CD1c-positive myeloid dendritic cell (primary cell): ENCODE data around the gene PCDH12.

Source experiments
- DNase-seq: peaks from one replicate; pipeline ENCODE4 v3.0.0-alpha.2; 2016; ENCODE audit errors: extremely low spot score

PCDH12 gene

GRCh38 chr5:141966275-141966962 lies 8.4 kb upstream of the PCDH12 start:
- DNase-seq = no peak

- DNase-seq = no peak
Observed at GRCh38 chr5:141965071-141965470, 7.1 kb upstream of the PCDH12 start.

GRCh38 chr5:141963701-141964100 lies 5.7 kb upstream of the PCDH12 start:
- DNase-seq = peak; percentile 18

GRCh38 chr5:141961466-141961865 lies 3.5 kb upstream of the PCDH12 start:
- no peak for DNase-seq

- peak; percentile 96 for DNase-seq
Observed at GRCh38 chr5:141960449-141961323, 2.7 kb upstream of the PCDH12 start.

GRCh38 chr5:141960018-141960417 lies 2.0 kb upstream of the PCDH12 start:
- DNase-seq = no peak

- peak; percentile 69 for DNase-seq
Observed at GRCh38 chr5:141958546-141959172, 657 bp upstream of the PCDH12 start.

- DNase-seq = no peak
Observed at GRCh38 chr5:141957367-141957996, 520 bp downstream of the PCDH12 start.

- DNase-seq = peak; percentile 57
Observed at GRCh38 chr5:141954194-141954593, 3.8 kb downstream of the PCDH12 start.

- DNase-seq = no peak
Observed at GRCh38 chr5:141952020-141952419, 6.0 kb downstream of the PCDH12 start.

GRCh38 chr5:141951332-141951781 lies 6.6 kb downstream of the PCDH12 start:
- no peak for DNase-seq

- no peak for DNase-seq
Observed at GRCh38 chr5:141950207-141951005, 7.6 kb downstream of the PCDH12 start.

- peak; percentile 25 for DNase-seq
Observed at GRCh38 chr5:141949511-141949910, 8.5 kb downstream of the PCDH12 start.

GRCh38 chr5:141948812-141949211 lies 9.2 kb downstream of the PCDH12 start:
- DNase-seq = no peak

GRCh38 chr5:141947316-141947715 lies 10.7 kb downstream of the PCDH12 start:
- no peak for DNase-seq

GRCh38 chr5:141945511-141946051 lies 12.4 kb downstream of the PCDH12 start:
- no peak for DNase-seq

- no peak for DNase-seq
Observed at GRCh38 chr5:141944076-141944475, 13.9 kb downstream of the PCDH12 start.

- DNase-seq = no peak
Observed at GRCh38 chr5:141942185-141942857, 15.7 kb downstream of the PCDH12 start.

GRCh38 chr5:141941779-141942178 lies 16.2 kb downstream of the PCDH12 start:
- DNase-seq = no peak

GRCh38 chr5:141941307-141941706 lies 16.7 kb downstream of the PCDH12 start:
- DNase-seq = no peak
